KOPT-K1 (cell line): ENCODE results near the gene CCDC142.

Source experiments
- H3K27ac ChIP-seq: fragments of 200-600 bp; sonication (generic); 2 replicates; pipeline ENCODE4 v1.5.1; 2016; ENCODE audit warnings: antibody characterized with exemption, mild to moderate bottlenecking, low read depth, low read length; ENCODE audit not compliant: poor library complexity, severe bottlenecking
- H3K36me3 ChIP-seq: fragments of 200-600 bp; sonication (generic); 2 replicates; pipeline ENCODE4 v1.5.1; 2017; ENCODE audit warnings: antibody characterized with exemption, mild to moderate bottlenecking, low read length, moderate library complexity; ENCODE audit not compliant: insufficient read depth
- H3K9me3 ChIP-seq: fragments of 200-600 bp; sonication (generic); 2 replicates; pipeline ENCODE4 v1.5.1; 2017; ENCODE audit warnings: antibody characterized with exemption, low read length, mild to moderate bottlenecking; ENCODE audit not compliant: insufficient read depth, poor library complexity, severe bottlenecking

CCDC142 gene

DNA sequence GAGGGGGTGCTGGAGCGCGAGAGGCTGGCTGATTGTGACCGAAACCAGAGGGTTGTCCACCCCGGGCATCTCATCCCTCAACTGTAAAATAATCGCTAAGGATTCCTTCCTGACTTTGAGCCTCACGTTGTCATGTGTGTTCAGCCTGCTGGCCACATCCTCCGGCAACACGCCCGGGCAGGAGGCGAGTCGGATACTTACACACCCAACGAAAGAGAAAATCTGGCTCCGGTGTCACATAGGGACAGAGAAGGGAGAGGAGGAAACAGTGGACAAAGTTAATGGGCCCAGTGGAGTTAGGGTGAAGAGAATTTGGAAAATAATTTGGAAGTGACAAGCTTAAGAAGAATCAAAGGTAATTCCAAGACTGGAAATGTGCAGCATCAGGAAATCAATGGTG is 33.9 kb upstream of the CCDC142 start:
- Histone ChIP-seq H3K9me3 (no peaks in the 10 kb centered on the region), H3K36me3 (no peaks in the 10 kb centered on the region), H3K27ac (no peak overlapping the region)

DNA sequence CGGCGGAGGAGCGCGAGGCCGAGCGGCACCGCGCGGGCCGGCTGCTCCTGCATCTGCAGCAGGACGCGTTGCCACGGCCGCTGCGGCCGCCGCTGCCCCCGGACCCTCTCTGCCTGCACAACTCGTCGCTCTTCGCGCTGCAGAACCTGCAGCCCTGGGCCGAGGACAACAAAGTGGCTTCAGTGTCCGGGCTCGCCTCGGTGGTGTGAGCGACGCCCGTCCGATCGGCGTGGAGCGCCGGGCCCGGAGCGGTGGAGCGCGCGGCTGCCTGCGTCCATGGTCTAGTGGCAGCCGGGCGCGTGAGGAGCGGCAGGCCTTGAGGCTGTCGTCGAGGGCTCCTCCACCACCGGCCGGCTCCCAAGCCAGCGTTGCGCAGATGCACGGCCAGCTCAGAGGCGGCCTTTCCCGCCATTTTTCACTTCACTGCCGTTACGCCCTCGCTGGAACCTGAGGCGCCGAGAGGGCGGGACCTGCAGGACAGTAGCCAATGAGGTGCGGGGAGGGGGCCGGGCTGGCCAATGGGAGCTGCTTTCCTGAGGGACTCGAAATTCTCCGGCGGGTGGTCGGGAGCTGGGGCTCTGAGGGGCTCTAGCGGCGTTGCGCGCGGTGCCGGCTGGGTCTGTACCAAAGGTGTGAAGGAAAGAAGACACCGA is 33.3 kb upstream of the CCDC142 start:
- Histone ChIP-seq H3K36me3 (no peaks in the 10 kb centered on the region), H3K9me3 (no peaks in the 10 kb centered on the region), H3K27ac (no peak overlapping the region)

- no peaks in the 10 kb centered on the region for H3K36me3 ChIP-seq
- H3K9me3 ChIP-seq, result no peaks in the 10 kb centered on the region
- H3K27ac ChIP-seq, result no peak overlapping the region
Measured at GRCh38 chr2:74515271-74515980, 32.6 kb upstream of the CCDC142 start.

GRCh38 chr2:74514368-74515270 is 31.8 kb upstream of the CCDC142 start, which contains the start of gene TLX2:
Gene TLX2 (plus strand): TSS chr2:74514450. CDS start chr2:74514807, 357 bp downstream.
- H3K9me3 ChIP-seq, result no peaks in the 10 kb centered on the region
- no peaks in the 10 kb centered on the region for H3K36me3 ChIP-seq
- no peak within 1 kb of the TSS for H3K27ac ChIP-seq

DNA sequence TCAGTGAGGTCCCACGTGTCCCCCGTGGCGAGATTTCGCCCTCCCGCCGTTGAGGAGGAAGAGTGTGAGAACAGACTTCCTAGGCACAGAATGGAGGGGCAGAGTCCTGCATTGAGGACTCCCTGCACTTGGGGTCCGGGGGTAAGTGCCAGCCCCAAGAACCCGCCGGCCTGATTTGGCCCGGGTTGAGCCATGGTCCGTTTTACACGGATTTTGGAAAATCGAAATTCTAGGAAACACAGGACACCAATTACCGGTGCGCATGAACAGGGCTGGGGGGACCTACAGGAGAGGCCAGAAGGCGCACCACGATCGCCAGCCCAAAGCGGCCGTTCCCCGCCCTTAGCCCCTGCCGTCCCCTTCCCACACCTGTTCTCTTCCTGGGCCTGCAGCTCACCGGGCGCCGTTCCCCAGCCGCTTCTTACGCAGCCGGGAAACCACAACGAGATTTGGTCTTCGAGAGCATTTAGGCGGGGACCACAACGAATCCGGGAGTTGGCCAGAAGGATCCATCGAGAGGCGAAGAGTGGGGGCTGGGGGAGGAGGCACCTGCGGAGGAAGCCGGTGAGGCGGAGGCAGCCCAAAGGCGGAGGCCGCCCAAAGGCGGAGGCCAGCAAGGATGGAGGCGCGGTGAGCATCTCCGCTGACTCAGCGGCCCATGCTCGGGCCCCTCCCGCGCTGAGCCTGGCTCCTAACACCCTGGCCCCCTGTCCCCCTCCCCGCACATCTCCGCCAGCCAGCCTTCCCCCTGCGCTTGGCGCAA is 31.0 kb upstream of the CCDC142 start:
- Histone ChIP-seq H3K27ac (no peak overlapping the region), H3K36me3 (no peaks in the 10 kb centered on the region), H3K9me3 (no peaks in the 10 kb centered on the region)

DNA sequence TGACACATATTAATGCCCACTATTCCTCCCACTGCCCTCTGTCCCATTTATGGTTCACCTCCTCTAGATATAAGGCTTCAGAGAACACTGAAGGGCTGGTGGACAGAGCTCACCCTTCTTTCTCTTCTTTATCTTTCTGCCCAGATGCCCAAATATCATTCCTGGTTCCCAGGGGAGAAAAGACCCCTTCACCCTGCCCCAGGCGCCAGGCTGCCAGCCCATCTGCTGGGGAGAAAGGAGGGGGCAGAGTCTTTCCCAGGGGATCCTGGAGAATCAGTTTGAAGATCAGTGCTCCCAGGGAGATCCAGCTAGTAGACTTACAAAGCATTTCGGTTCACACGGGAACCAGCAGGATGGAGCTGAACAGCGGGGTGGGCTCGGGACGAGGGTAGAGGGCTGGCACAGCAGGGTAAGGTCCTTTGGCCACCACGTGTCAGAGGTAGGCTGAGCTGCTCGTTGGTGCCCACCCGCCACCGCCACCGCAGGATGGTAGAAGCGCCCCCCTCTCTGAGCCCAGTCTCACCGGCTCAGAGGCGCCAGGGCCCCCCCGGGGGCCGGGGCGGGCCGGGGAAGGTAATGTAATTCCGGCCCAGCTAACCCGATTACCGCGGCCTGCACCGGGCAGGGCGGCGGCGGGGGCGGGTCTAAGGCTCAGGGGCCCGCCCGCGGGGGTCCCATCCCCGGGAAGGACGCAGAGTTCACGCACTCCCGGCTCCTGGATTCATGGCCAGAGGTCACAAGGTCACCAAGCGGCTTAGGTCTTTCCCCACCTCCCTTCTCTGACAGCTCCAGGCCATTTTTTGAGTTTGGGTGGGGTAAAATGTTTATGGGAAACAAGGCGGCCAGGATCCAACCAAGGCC is 30.2 kb upstream of the CCDC142 start:
- no peak overlapping the region for H3K27ac ChIP-seq
- H3K36me3 ChIP-seq, result no peaks in the 10 kb centered on the region
- H3K9me3 ChIP-seq, result no peaks in the 10 kb centered on the region

DNA sequence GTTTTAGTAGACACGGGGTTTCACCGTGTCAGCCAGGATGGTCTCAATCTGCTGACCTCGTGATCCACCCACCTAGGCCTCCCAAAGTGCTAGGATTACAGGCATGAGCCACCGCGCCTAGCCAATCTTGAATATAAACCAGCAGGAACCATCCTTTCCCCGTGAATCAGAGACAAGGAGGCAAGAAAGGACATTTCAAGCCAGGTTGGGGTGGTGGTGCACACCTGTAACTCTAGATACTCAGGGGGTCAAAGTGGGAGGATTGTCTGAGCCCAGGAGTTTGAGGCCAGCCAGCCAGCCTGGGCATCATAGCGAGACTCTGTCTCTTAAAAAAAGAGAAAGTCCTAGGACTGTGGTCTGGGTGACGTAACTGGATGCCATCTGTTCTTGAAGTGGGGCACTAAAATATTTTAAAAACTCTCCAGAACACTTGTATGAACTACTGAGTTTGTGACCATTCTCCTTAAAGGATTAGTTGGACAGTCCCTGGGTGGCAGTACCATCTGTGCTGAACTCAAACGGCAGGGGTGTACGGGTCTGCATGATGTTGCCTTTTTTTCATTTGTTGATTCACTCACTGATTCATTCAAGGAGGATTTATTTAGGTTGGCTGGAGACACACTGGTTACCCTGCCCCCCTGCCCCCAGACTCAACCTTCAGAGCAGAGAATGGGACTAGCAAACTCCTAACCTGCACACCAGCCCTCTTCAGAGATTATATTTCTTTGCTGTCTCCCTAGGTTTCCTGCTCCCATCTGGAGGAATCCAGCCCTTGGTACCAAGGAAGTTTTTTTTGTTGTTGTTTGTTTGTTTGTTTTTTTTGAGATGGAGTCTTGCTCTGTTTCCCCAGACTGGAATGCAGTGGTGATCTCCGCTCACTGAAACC is 28.5 kb upstream of the CCDC142 start:
- Histone ChIP-seq H3K9me3 (no peaks in the 10 kb centered on the region), H3K27ac (no peak overlapping the region), H3K36me3 (no peaks in the 10 kb centered on the region)

DNA sequence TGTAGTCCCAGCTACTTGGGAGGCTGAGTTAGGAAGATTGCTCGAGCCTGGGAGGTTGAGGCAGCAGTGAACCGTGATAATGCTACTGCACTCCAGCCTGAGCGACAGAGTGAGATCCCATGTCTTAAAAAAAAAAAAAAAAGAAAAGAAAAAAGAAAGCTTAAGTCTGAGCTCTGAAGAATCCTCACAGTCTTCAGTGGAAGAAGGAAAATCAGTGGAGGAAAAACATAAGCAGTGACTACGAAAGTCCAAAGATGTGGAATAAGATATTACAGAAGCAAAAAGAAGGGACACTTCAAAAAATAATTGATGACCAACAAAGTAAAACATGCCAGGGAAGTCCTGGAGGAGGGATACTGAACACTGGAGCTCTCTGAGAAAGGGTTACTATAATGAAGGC is 27.5 kb upstream of the CCDC142 start:
- H3K36me3 ChIP-seq, result peaks cover 9% of the 10 kb centered on the region; the same call in 1 of the 2 replicates
- H3K27ac ChIP-seq, result no peak overlapping the region
- no peaks in the 10 kb centered on the region for H3K9me3 ChIP-seq

DNA sequence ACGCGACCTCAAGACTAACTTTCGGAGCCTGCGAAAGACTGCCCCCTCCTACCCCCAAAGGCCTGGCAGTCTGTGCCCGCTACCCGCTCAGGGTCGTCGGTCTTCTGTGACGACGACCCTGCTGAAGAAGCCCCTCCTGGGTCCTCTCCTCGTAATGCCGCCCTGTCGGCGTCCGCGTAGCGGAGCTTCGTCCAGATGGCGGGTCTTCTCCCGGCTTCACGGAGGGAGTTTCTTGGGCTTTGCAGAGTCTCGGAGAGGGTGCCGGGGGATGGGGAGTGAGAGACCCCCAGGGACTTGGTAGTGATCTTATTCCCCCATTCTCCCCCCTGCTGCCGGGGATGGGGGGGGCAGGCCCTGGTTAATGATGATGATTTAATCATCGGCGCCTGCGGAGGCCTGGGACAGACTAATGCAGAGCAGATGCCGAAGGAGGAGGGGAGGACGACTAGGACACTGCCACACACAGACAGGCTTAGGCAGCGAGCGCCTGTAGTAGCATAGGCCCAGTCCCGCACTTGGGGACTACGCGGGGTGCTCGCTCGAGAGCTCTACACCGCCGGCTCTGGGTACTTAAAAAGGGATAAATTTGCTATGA is 25.2 kb upstream of the CCDC142 start:
- H3K36me3 ChIP-seq, result peaks cover 21% of the 10 kb centered on the region; the same call in 1 of the 2 replicates
- peak overlapping the region; percentile 92 for H3K27ac ChIP-seq
- no peaks in the 10 kb centered on the region for H3K9me3 ChIP-seq

DNA sequence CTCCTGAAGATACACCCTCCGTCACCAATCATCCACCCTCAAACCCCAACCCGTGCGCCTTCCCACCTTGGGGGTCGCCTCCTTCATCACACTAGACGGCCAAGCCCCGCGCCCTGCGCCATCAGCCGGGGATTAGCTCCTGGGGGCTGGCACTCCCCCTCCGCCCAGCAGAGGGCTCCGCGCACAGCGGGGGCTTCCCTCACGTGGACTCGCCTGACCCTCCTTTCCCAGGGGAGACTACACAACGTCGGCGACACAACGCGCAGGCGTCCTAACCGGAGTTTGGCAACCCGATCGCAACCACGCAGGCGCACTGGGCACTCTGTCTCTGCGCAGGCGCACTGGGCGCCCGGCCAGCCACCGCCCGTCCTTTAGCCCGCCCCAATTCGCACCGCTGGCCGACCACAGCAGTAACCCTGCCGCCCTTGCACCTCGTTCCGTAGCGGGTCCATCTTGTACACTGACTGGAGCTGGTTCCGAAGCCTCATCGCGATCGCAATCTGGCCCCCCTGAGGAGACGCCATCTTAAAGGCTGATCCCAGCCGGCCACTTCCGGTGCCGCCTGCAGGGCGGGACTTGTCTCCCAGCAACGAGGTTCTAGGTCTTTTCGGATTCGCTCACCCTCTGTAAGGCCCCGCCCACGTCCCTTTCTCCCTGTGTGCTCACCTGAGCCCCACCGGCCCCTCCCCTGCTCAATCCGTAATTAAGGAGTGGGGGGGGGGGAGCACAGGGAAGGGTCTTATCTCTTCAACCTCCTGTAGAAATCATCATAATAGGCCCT is 24.5 kb upstream of the CCDC142 start, which contains the start of gene PCGF1:
PCGF1 (minus strand) TSS at position 551 of the 781 bp plus-strand sequence; CDS start at position 524, 27 bp downstream.
- Histone ChIP-seq H3K9me3 (no peaks in the 10 kb centered on the region), H3K36me3 (peaks cover 21% of the 10 kb centered on the region; the same call in 1 of the 2 replicates), H3K27ac (peak within 1 kb of the TSS; percentile 92)

DNA sequence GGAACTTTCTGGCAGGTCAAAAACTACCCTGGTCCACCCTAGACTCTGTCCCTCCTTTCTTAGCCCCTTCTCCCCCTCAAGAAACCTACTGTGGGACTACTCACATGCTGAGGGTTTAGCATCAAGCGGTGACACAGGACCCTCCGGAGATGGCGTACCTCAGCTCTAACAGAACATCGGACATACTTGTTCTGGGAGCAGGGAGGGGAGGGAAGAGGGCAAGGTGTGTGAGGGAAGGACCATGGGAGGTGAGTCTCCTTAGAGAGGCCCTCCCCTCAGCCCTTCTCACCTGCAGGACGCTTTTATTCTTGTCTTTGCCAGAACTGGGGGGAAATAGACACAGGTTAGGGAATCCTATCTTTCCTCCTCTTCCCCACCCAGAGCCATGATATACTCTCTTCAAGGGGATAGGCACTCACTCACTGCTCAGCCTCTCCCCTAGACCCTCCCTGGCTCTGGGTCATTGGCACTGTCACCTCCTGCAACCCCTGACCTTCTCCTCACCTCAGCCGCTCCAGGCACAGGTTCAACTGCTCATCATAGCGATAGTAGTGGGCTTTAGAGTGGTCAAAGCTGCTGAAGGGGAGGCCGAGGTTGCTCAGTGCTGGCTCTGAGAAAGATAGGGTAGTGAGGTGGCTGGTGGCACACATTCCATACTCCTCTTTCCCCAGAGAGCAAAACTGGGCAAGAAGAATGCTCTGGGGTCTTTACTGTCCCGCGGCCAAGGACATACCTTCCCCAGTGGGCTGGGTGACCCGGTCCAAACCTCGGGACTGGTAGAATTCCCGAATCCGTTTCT is 22.8 kb upstream of the CCDC142 start:
- peaks cover 21% of the 10 kb centered on the region; the same call in 1 of the 2 replicates for H3K36me3 ChIP-seq
- no peak overlapping the region for H3K27ac ChIP-seq
- no peaks in the 10 kb centered on the region for H3K9me3 ChIP-seq
